ENCODE data around the gene EBLN1. TPM values are rescaled to one million over a fixed set of nuclear protein-coding genes. Genes with fewer than 3 reads are reported as not detected.

The EBLN1 gene
- total and polyA plus RNA-seq, 9 of the 15 experiments (the other 6 are each of a cell fraction or from before 2014, with no cell fraction given), result 0.06 to 3.1 (median 0.80) TPM

DNA sequence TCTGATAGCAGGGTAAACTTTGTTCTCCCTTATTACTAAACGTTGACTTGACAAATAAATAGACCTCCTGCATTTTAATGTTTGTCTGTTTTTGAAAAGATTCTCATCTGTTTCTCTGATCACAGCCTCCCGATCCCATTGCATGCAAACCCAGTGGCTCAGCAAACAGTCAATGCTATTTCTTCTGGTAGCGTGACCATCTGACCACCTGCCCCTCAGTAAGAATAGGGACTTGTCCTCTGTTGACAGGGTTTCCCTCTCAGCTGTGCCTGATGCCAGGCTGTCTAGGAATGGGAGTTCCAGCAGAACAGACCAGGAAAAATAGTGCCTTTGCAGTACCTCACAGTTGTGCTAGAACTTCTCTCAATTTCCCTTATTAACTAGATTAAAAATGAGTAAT is 40.7 kb upstream of the EBLN1 start:
- no peaks in the 10 kb centered on the region for H3K9me1 ChIP-seq (ENCODE audit: control insufficient read depth, insufficient read depth, low read length)
- CTCF ChIA-PET (ENCODE audit: low intra/inter-chr PET ratio), result no interaction called here
- no peaks in the 10 kb centered on the region; the same call in 1 of the 2 replicates for H3K9me3 ChIP-seq (replicated peaks; ENCODE audit: control insufficient read depth, insufficient read depth, low read depth, low read length)
- H4K20me1 ChIP-seq (replicated peaks; ENCODE audit: control insufficient read depth, insufficient read depth, low read length), result no peaks in the 10 kb centered on the region
- H3K36me3 ChIP-seq (ENCODE audit: control insufficient read depth, insufficient read depth, low read length), result no peaks in the 10 kb centered on the region
- H3K27me3 ChIP-seq (ENCODE audit: control insufficient read depth in 2 of 2, insufficient read depth in 2 of 2, low read length in 2 of 2), result no peaks in the 10 kb centered on the region
- TF ChIP-seq, protein P1, sequence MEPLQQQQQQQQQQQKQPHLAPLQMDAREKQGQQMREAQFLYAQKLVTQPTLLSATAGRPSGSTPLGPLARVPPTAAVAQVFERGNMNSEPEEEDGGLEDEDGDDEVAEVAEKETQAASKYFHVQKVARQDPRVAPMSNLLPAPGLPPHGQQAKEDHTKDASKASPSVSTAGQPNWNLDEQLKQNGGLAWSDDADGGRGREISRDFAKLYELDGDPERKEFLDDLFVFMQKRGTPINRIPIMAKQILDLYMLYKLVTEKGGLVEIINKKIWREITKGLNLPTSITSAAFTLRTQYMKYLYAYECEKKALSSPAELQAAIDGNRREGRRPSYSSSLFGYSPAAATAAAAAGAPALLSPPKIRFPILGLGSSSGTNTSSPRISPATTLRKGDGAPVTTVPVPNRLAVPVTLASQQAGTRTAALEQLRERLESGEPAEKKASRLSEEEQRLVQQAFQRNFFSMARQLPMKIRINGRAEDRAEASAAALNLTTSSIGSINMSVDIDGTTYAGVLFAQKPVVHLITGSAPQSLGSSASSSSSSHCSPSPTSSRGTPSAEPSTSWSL (CRISPR knock-in tag; IDR thresholded peaks at IDR 0.05; ENCODE audit: borderline replicate concordance), result no peak
- TF ChIP-seq POLR2AphosphoS2 (IDR thresholded peaks at IDR 0.05; ENCODE audit: low read length) (no peak), SMARCA4 (IDR thresholded peaks at IDR 0.05) (no peak), ZKSCAN8 (CRISPR knock-in tag; IDR thresholded peaks at IDR 0.05) (no peak), TCFL5 (CRISPR knock-in tag; conservative IDR thresholded peaks at IDR 0.05) (no peak), MCM5 (IDR thresholded peaks at IDR 0.05; ENCODE audit: low read depth) (no peak), GABPB2 (CRISPR knock-in tag; conservative IDR thresholded peaks at IDR 0.05) (no peak), EHMT2 (IDR thresholded peaks at IDR 0.05) (no peak), TCF3 (CRISPR knock-in tag; IDR thresholded peaks at IDR 0.05) (no peak), HMGN3 (IDR thresholded peaks at IDR 0.05; ENCODE audit: borderline replicate concordance, extremely low read depth, insufficient read length, low read depth, low read length) (no peak), ZKSCAN1 (IDR thresholded peaks at IDR 0.05; ENCODE audit: low read depth, low read length) (no peak)
- TF ChIP-seq, protein P2, sequence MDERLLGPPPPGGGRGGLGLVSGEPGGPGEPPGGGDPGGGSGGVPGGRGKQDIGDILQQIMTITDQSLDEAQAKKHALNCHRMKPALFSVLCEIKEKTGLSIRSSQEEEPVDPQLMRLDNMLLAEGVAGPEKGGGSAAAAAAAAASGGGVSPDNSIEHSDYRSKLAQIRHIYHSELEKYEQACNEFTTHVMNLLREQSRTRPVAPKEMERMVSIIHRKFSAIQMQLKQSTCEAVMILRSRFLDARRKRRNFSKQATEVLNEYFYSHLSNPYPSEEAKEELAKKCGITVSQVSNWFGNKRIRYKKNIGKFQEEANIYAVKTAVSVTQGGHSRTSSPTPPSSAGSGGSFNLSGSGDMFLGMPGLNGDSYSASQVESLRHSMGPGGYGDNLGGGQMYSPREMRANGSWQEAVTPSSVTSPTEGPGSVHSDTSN (CRISPR knock-in tag; IDR thresholded peaks at IDR 0.05; ENCODE audit: low read depth), result no peak
- TF ChIP-seq, protein P2 (tag; conservative IDR thresholded peaks at IDR 0.05; ENCODE audit: low read depth), result no peak
- in situ Hi-C loops (cut with MboI) (no loop called here), intact Hi-C loops (cut with micrococcal nuclease) (loop anchor here (10.0 kb wide), 1 partner anchor 276 kb away; no protein-coding TSS in a partner anchor)
- no peak for DNase-seq (ENCODE audit: extremely low read depth in 1 of 4, low spot score in 3 of 4)
- no peak for FAIRE-seq
- BruUV-seq (replicated peaks), result no TSS peak
- no peak overlapping the region for H3K4me2 ChIP-seq (ENCODE audit: insufficient read depth, low read length)
- no peak overlapping the region for H2AFZ ChIP-seq (ENCODE audit: low read depth, low read length)
- ATAC-seq, result no peak
- no peaks in the 10 kb centered on the region for H3K79me2 ChIP-seq (ENCODE audit: control insufficient read depth, insufficient read depth, low read length)
- H3K27ac ChIP-seq (ENCODE audit: extremely low read depth, low read depth, low read length), result no peak overlapping the region
- no peak overlapping the region for H3K4me3 ChIP-seq
- WGBS (ENCODE audit: insufficient coverage, low coverage, missing lambda C conversion rate), result 4% methylated on average over 3 of the region's 3 CpGs
- POLR2A ChIA-PET, result interaction anchor here (0.8 to 1.2 kb wide), 4 partner anchors 15 to 152 kb away, joined by 3 to 4 read pairs (median 3); partner anchors contain the start of gene COMMD3
- H3K4me1 ChIP-seq (replicated peaks in 1 of 2; ENCODE audit: control insufficient read depth in 2 of 2, insufficient read depth in 2 of 2, low read length in 2 of 2), result no peaks in the 10 kb centered on the region
- H3K9ac ChIP-seq (ENCODE audit: insufficient read depth in 1 of 2, low read depth in 2 of 2, low read length in 2 of 2), result no peak overlapping the region

Measured in K562 (cell line).